K562 (cell line): ENCODE measurements around the gene CDC5L. TPM values are rescaled to one million over a fixed set of nuclear protein-coding genes. Genes with fewer than 3 reads are reported as not detected.

Experiments
- ATAC-seq: fragments of 200-7000 bp; cut with Tn5 transposase; 3 replicates; pipeline ENCODE4 v1.9.1; 2020; ENCODE audit warnings: moderate library complexity
- BruUV-seq: library from RNA; stranded (reverse); fragments of 400-500 nt; replicated peaks from 2 replicates; lab custom pipeline; 2021; lab: Mats Ljungman, UMichigan
- CTCF ChIA-PET: fragments of 300-600 bp; formaldehyde crosslinking; extraction: SDS; loops from one replicate; lab custom pipeline; 2021; ENCODE audit warnings: low intra/inter-chr PET ratio; lab: Yijun Ruan, JAX
- POLR2A ChIA-PET: fragments of 300-600, 350-650 bp; sonication (Branson Sonifier 250); formaldehyde crosslinking; extraction: SDS; loops from one replicate; lab custom pipeline; 2021; ENCODE audit warnings: antibody characterized with exemption, inconsistent platforms; lab: Yijun Ruan, JAX
- DNase-seq, 4 experiments: peaks; one replicate each; pipeline versions ENCODE4 v3.0.0 to v3.0.0-alpha.2; 2011 to 2018; ENCODE audit warnings: low spot score in 3 of 4, mixed read lengths in 3 of 4; ENCODE audit errors: extremely low read depth in 1 of 4
- FAIRE-seq: peaks from 2 replicates; lab custom pipeline; 2011; peaks lifted over from hg19 to GRCh38; lab: Jason Lieb, UNC
- H2AFZ ChIP-seq: 2 replicates; pipeline ENCODE4 v1.6.0; 2011; ENCODE audit warnings: low read depth, low read length, control low read depth, inconsistent platforms
- H3K27ac ChIP-seq: fragments of 200-600 bp; 3 replicates; pipeline ENCODE4 v1.8.0; 2011; ENCODE audit warnings: low read depth, mild to moderate bottlenecking, control low read depth, inconsistent platforms, low read length, moderate library complexity, mixed read lengths; ENCODE audit errors: extremely low read depth
- H3K27me3 ChIP-seq, 2 experiments: fragments of 300-600 bp in 1 of 2; 2 replicates in 1 of 2; 3 replicates in 1 of 2; pipeline versions ENCODE4 v1.6.0 to v1.8.0; 2011; ENCODE audit warnings: inconsistent platforms in 2 of 2, low read length in 2 of 2, mild to moderate bottlenecking in 1 of 2, mixed read lengths in 1 of 2, moderate library complexity in 1 of 2; ENCODE audit not compliant: control insufficient read depth in 2 of 2, insufficient read depth in 2 of 2
- H3K36me3 ChIP-seq: fragments of 300-600 bp; 3 replicates; pipeline ENCODE4 v1.8.0; 2011; ENCODE audit warnings: mild to moderate bottlenecking, low read length, inconsistent platforms; ENCODE audit not compliant: control insufficient read depth, insufficient read depth
- H3K4me1 ChIP-seq, 2 experiments: fragments of 200-600 bp in 1 of 2; replicated peaks in 1 of 2; 2 replicates in 1 of 2; 3 replicates in 1 of 2; pipeline versions ENCODE4 v1.5.1 to v1.8.0; 2011; ENCODE audit warnings: inconsistent platforms in 2 of 2, low read length in 2 of 2, mild to moderate bottlenecking in 1 of 2, mixed read lengths in 1 of 2, moderate library complexity in 1 of 2; ENCODE audit not compliant: control insufficient read depth in 2 of 2, insufficient read depth in 2 of 2
- H3K4me2 ChIP-seq: 2 replicates; pipeline ENCODE4 v1.6.1; 2011; ENCODE audit warnings: low read length, control low read depth, inconsistent platforms, mixed read lengths; ENCODE audit not compliant: insufficient read depth
- H3K4me3 ChIP-seq: fragments of 200-600 bp; sonication (generic), shearing (Covaris generic); 2 replicates; pipeline ENCODE4 v1.5.1; 2016; ENCODE audit warnings: control low read depth, inconsistent platforms
- H3K79me2 ChIP-seq: fragments of 200-600 bp; 3 replicates; pipeline ENCODE4 v1.8.0; 2011; ENCODE audit warnings: low read length, inconsistent platforms; ENCODE audit not compliant: control insufficient read depth, insufficient read depth
- H3K9ac ChIP-seq, 2 experiments: 2 replicates each; pipeline versions ENCODE4 v1.6.0 to v1.6.1; 2011; ENCODE audit warnings: low read depth in 2 of 2, low read length in 2 of 2, control low read depth in 1 of 2, inconsistent platforms in 1 of 2, mild to moderate bottlenecking in 1 of 2, mixed read lengths in 1 of 2; ENCODE audit not compliant: insufficient read depth in 1 of 2
- H3K9me1 ChIP-seq: one replicate; pipeline ENCODE4 v1.6.0; 2011; ENCODE audit warnings: inconsistent platforms, mild to moderate bottlenecking, low read length, moderate library complexity; ENCODE audit not compliant: control insufficient read depth, insufficient read depth
- H3K9me3 ChIP-seq: replicated peaks from 2 replicates; pipeline ENCODE4 v1.5.1; 2011; ENCODE audit warnings: low read depth, low read length, inconsistent platforms; ENCODE audit not compliant: control insufficient read depth, insufficient read depth
- H4K20me1 ChIP-seq: replicated peaks from 2 replicates; pipeline ENCODE4 v1.6.1; 2011; ENCODE audit warnings: low read length, inconsistent platforms, mixed read lengths; ENCODE audit not compliant: control insufficient read depth, insufficient read depth
- ASH1L ChIP-seq: fragments of 450-650 bp; IDR thresholded peaks from 2 replicates; pipeline ENCODE4 v1.6.1; 2018; ENCODE audit warnings: borderline replicate concordance, mild to moderate bottlenecking, low read depth; ENCODE audit not compliant: partially characterized antibody
- CREB3 ChIP-seq: fragments of 450-650 bp; conservative IDR thresholded peaks from 2 replicates; pipeline ENCODE4 v1.6.1; 2016; ENCODE audit warnings: missing genetic modification characterization, low read depth, mild to moderate bottlenecking, missing compliant biosample characterization, moderate library complexity
- CTCF ChIP-seq, 3 experiments: IDR thresholded peaks in 2 of 3; conservative IDR thresholded peaks in 1 of 3; 2 replicates each; pipeline ENCODE4 v1.5.1; 2011 to 2012; ENCODE audit warnings: low read length in 3 of 3, mild to moderate bottlenecking in 3 of 3, control low read depth in 2 of 3, improper control_type of control experiment in 1 of 3, inconsistent platforms in 1 of 3, low read depth in 1 of 3, mixed read lengths in 1 of 3, moderate library complexity in 1 of 3; ENCODE audit not compliant: insufficient read depth in 2 of 3
- CTCFL ChIP-seq: IDR thresholded peaks from 2 replicates; pipeline ENCODE4 v1.6.1; 2011; ENCODE audit warnings: borderline replicate concordance, low read depth, mild to moderate bottlenecking, moderate library complexity, low read length; ENCODE audit not compliant: insufficient read depth, poor library complexity, severe bottlenecking
- DMBX1 ChIP-seq: fragments of 250-450 bp; sonication (Bioruptor Pico); IDR thresholded peaks from 2 replicates; pipeline ENCODE4 v1.8.0; 2022; ENCODE audit warnings: inconsistent platforms, mild to moderate bottlenecking, moderate library complexity, borderline replicate concordance
- NFIX ChIP-seq: fragments of 250-450 bp; sonication (Bioruptor Pico); IDR thresholded peaks from 2 replicates; pipeline ENCODE4 v1.4.0; 2020; ENCODE audit warnings: low read depth, mild to moderate bottlenecking, moderate library complexity
- RBFOX2 ChIP-seq: fragments of 200-400 bp; formaldehyde crosslinking; IDR thresholded peaks from 2 replicates; pipeline ENCODE4 v1.6.1; 2017; ENCODE audit warnings: low read depth, mild to moderate bottlenecking, low read length, moderate library complexity
- WGBS: fragments of 100-300 bp; shearing (Covaris generic); methylation state at CpG from one replicate; pipeline ENCODE4 v1.1.6; 2016; ENCODE audit warnings: low coverage, mixed read lengths; ENCODE audit not compliant: insufficient coverage; ENCODE audit errors: missing lambda C conversion rate; 5-methylcytosine and 5-hydroxymethylcytosine counted together
- in situ Hi-C: fragments of 300-500 bp; cut with MboI; formaldehyde crosslinking; loops from 4 replicates; pipeline ENCODE4 v1.15.0; 2018; ENCODE audit warnings: inconsistent platforms, mixed read lengths
- intact Hi-C: fragments of 100-400 bp; cut with micrococcal nuclease; formaldehyde crosslinking; loops from 2 replicates; pipeline ENCODE4 v1.14.2; 2022
- polyA plus RNA-seq, 8 experiments: library from polyadenylated mRNA; depleted of rRNA in 4 of 8; stranded (reverse) in 5 of 8; unstranded in 3 of 8; fragments of >200 nt; fragmentation: Nextera tagmentation in 2 of 8; fragmentation: Illumina TruSeq in 1 of 8; extraction: Ambion mirVana in 2 of 8; extraction: Trizol in 1 of 8; gene quantifications; 2 replicates each; pipeline versions ENCODE4 v1.2.1 to v1.2.3, GENCODE V29; 2011 to 2014; ENCODE audit warnings: inconsistent platforms in 1 of 8, missing spikeins in 1 of 8
- total RNA-seq, 7 experiments: library from RNA; depleted of rRNA in 6 of 7; stranded (reverse); fragments of >200 nt in 6 of 7; fragmentation: Illumina TruSeq in 2 of 7; extraction: Trizol in 2 of 7; gene quantifications; 2 replicates each; pipeline versions ENCODE4 v1.2.1 to v1.2.3, GENCODE V29; 2011 to 2021; ENCODE audit warnings: low replicate concordance in 1 of 7

Gene CDC5L
- total and polyA plus RNA-seq, 9 of the 15 experiments (the other 6 are each of a cell fraction or from before 2014, with no cell fraction given): 22.3 to 44.2 (median 30.8) TPM

GRCh38 chr6:44481760-44482159, 94.3 kb downstream of the CDC5L start:
- H3K9ac ChIP-seq: no peak overlapping the region
- FAIRE-seq (no peak), DNase-seq (no peak), ATAC-seq (no peak)
- CTCF ChIA-PET: no interaction called here
- 18% methylated on average over 9 of the region's 9 CpGs for WGBS
- intact Hi-C loops: no loop called here
- H3K4me2 ChIP-seq: no peak overlapping the region
- no peaks in the 10 kb centered on the region for H3K36me3 ChIP-seq
- H3K9me3 ChIP-seq: no peaks in the 10 kb centered on the region
- peaks cover 44 to 68% of the 10 kb centered on the region in 2 experiments; a peak in 4 of 5 replicates for H3K27me3 ChIP-seq
- H3K79me2 ChIP-seq: no peaks in the 10 kb centered on the region
- H2AFZ ChIP-seq: no peak overlapping the region
- in situ Hi-C loops: no loop called here
- H4K20me1 ChIP-seq: no peaks in the 10 kb centered on the region
- H3K9me1 ChIP-seq: no peaks in the 10 kb centered on the region
- peaks cover 7 to 8% of the 10 kb centered on the region in 2 experiments; a peak in 4 of 5 replicates for H3K4me1 ChIP-seq
- no peak overlapping the region for H3K27ac ChIP-seq
- POLR2A ChIA-PET: no interaction called here
- H3K4me3 ChIP-seq: no peak overlapping the region
- BruUV-seq: no TSS peak
- TF ChIP-seq ASH1L (no peak), DMBX1 (CRISPR knock-in tag) (no peak), NFIX (CRISPR knock-in tag) (no peak)

- TF ChIP-seq CTCF (IDR thresholded peaks at IDR 0.05 in 2 of 3, conservative IDR thresholded peaks at IDR 0.05 in 1 of 3; ENCODE audit: insufficient read depth in 2 of 3, low read depth in 1 of 3, low read length in 3 of 3) (peak; percentile 12 to 29 (median 13); a peak in 1 of 6 replicates), RBFOX2 (no peak), CREB3 (tag) (no peak), CTCFL (peak; percentile 16)
- TF ChIP-seq, all 486 proteins: peak for 2
- FAIRE-seq (peak; percentile 57), ATAC-seq (peak; percentile 26; the same call in 2 of the 3 replicates), DNase-seq (no peak)
- H3K9me1 ChIP-seq: no peaks in the 10 kb centered on the region
- H3K9ac ChIP-seq: no peak overlapping the region
- no peak overlapping the region for H2AFZ ChIP-seq
- 15% methylated on average over 12 of the region's 12 CpGs for WGBS
- no peaks in the 10 kb centered on the region for H3K9me3 ChIP-seq
- no peaks in the 10 kb centered on the region for H3K79me2 ChIP-seq
- ChIA-PET POLR2A (interaction anchor here (0.5 to 2.9 kb wide), 4 partner anchors 10 to 153 kb away, joined by 3 to 9 read pairs (median 3); no protein-coding TSS in a partner anchor), CTCF (no interaction called here)
- no peak overlapping the region for H3K4me3 ChIP-seq
- H3K27me3 ChIP-seq: peaks cover 38 to 50% of the 10 kb centered on the region in 2 experiments
- H3K27ac ChIP-seq: no peak overlapping the region
- BruUV-seq: no TSS peak
- no peaks in the 10 kb centered on the region for H4K20me1 ChIP-seq
- no peaks in the 10 kb centered on the region; a peak in 1 of 5 replicates for H3K4me1 ChIP-seq
- no peaks in the 10 kb centered on the region for H3K36me3 ChIP-seq
- in situ Hi-C loops (no loop called here), intact Hi-C loops (no loop called here)
- no peak overlapping the region for H3K4me2 ChIP-seq
These were observed 98.3 kb downstream of the CDC5L start for GRCh38 chr6:44485601-44486401.
